ENCODE results near the gene SLIT3. TPM values are rescaled to one million over a fixed set of nuclear protein-coding genes. Genes with fewer than 3 reads are reported as not detected.

The SLIT3 gene
- total RNA-seq, 1 experiment from 2014 or later = 0.10 TPM

DNA sequence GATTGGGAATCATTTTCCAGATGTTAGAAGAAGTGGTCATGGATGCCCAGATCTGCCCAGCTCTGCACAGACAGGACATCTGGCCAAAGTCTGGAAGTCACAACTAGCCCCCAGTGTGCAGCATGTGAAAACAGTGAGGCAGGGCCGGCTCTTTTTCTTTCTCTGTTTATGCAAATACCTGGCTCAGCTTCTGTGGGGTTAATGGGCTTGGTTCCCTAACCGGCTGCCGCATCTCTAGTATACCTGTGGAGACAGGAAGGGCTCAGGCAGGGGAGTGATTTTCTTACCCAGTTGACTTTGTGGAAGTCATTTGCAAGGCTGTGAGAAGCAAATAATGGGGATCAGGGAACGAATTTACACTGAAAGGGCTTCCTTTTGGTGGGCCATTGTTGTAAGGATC, 467.0 kb downstream of the SLIT3 start:
- Histone ChIP-seq H3K9ac (ENCODE audit: low read length) (no peak overlapping the region), H3K4me1 (ENCODE audit: control insufficient read depth in 1 of 2, insufficient read depth in 2 of 2, low read length in 2 of 2) (no peaks in the 10 kb centered on the region), H4K20me1 (ENCODE audit: insufficient read depth) (no peaks in the 10 kb centered on the region), H3K27me3 (ENCODE audit: insufficient read depth, low read length) (peaks cover 66% of the 10 kb centered on the region), H3K4me2 (ENCODE audit: low read length) (no peak overlapping the region), H3K36me3 (ENCODE audit: control insufficient read depth in 1 of 2, insufficient read depth in 2 of 2, low read length in 2 of 2) (no peaks in the 10 kb centered on the region), H3K4me3 (replicated peaks in 1 of 2; ENCODE audit: low read depth in 1 of 2, low read length in 2 of 2) (no peak overlapping the region), H3K9me2 (ENCODE audit: insufficient read depth) (no peaks in the 10 kb centered on the region), H3K27ac (ENCODE audit: low read depth, low read length) (no peak overlapping the region), H3K9me3 (ENCODE audit: control insufficient read depth in 1 of 2, insufficient read depth in 1 of 2, low read depth in 1 of 2, low read length in 2 of 2) (no peaks in the 10 kb centered on the region), H2AFZ (ENCODE audit: low read depth, low read length, poor library complexity, severe bottlenecking) (no peak overlapping the region), H3K79me2 (ENCODE audit: insufficient read depth, low read length) (no peaks in the 10 kb centered on the region)
- no TSS peak for BruUV-seq (replicated peaks)
- ChIA-PET CTCF (no interaction called here), RAD21 (ENCODE audit: low non-redundant PET in 1 of 2, low total read pairs in 2 of 2, uncharacterized antibody in 2 of 2, unreplicated experiment in 2 of 2) (no interaction called here), POLR2A (no interaction called here)
- ATAC-seq = no peak
- DNase-seq (ENCODE audit: low read depth, low spot score) = no peak
- TF ChIP-seq ELF1 (IDR thresholded peaks at IDR 0.05; ENCODE audit: borderline replicate concordance, low read depth) (no peak), JUND (IDR thresholded peaks at IDR 0.05) (no peak), EGR1 (IDR thresholded peaks at IDR 0.05; ENCODE audit: low read depth) (no peak), CBX3 (IDR thresholded peaks at IDR 0.05; ENCODE audit: low read depth) (no peak), SRF (IDR thresholded peaks at IDR 0.05; ENCODE audit: low read depth) (no peak), YY1 (IDR thresholded peaks at IDR 0.05; ENCODE audit: extremely low read depth, insufficient replicate concordance, low read depth, low read length) (no peak), CEBPB (IDR thresholded peaks at IDR 0.05; ENCODE audit: low read depth) (no peak), POLR2AphosphoS5 (IDR thresholded peaks at IDR 0.05; ENCODE audit: low read depth, low read length) (no peak), SP1 (IDR thresholded peaks at IDR 0.05; ENCODE audit: low read depth) (no peak), TCF7L2 (IDR thresholded peaks at IDR 0.05; ENCODE audit: borderline replicate concordance, extremely low read depth, insufficient read depth, insufficient read length) (no peak), POLR2A (IDR thresholded peaks at IDR 0.05; ENCODE audit: borderline replicate concordance, extremely low read depth, insufficient read depth, insufficient read length) (no peak)
- TF ChIP-seq, protein P1, sequence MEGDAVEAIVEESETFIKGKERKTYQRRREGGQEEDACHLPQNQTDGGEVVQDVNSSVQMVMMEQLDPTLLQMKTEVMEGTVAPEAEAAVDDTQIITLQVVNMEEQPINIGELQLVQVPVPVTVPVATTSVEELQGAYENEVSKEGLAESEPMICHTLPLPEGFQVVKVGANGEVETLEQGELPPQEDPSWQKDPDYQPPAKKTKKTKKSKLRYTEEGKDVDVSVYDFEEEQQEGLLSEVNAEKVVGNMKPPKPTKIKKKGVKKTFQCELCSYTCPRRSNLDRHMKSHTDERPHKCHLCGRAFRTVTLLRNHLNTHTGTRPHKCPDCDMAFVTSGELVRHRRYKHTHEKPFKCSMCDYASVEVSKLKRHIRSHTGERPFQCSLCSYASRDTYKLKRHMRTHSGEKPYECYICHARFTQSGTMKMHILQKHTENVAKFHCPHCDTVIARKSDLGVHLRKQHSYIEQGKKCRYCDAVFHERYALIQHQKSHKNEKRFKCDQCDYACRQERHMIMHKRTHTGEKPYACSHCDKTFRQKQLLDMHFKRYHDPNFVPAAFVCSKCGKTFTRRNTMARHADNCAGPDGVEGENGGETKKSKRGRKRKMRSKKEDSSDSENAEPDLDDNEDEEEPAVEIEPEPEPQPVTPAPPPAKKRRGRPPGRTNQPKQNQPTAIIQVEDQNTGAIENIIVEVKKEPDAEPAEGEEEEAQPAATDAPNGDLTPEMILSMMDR (IDR thresholded peaks at IDR 0.05 in 2 of 3, conservative IDR thresholded peaks at IDR 0.05 in 1 of 3; ENCODE audit: borderline replicate concordance in 1 of 3, insufficient read depth in 1 of 3, low read depth in 2 of 3, low read length in 2 of 3) = no peak
- TF ChIP-seq, protein P2, sequence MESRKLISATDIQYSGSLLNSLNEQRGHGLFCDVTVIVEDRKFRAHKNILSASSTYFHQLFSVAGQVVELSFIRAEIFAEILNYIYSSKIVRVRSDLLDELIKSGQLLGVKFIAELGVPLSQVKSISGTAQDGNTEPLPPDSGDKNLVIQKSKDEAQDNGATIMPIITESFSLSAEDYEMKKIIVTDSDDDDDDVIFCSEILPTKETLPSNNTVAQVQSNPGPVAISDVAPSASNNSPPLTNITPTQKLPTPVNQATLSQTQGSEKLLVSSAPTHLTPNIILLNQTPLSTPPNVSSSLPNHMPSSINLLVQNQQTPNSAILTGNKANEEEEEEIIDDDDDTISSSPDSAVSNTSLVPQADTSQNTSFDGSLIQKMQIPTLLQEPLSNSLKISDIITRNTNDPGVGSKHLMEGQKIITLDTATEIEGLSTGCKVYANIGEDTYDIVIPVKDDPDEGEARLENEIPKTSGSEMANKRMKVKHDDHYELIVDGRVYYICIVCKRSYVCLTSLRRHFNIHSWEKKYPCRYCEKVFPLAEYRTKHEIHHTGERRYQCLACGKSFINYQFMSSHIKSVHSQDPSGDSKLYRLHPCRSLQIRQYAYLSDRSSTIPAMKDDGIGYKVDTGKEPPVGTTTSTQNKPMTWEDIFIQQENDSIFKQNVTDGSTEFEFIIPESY (IDR thresholded peaks at IDR 0.05; ENCODE audit: extremely low read depth, insufficient replicate concordance, low read length) = no peak
- TF ChIP-seq, protein P3, sequence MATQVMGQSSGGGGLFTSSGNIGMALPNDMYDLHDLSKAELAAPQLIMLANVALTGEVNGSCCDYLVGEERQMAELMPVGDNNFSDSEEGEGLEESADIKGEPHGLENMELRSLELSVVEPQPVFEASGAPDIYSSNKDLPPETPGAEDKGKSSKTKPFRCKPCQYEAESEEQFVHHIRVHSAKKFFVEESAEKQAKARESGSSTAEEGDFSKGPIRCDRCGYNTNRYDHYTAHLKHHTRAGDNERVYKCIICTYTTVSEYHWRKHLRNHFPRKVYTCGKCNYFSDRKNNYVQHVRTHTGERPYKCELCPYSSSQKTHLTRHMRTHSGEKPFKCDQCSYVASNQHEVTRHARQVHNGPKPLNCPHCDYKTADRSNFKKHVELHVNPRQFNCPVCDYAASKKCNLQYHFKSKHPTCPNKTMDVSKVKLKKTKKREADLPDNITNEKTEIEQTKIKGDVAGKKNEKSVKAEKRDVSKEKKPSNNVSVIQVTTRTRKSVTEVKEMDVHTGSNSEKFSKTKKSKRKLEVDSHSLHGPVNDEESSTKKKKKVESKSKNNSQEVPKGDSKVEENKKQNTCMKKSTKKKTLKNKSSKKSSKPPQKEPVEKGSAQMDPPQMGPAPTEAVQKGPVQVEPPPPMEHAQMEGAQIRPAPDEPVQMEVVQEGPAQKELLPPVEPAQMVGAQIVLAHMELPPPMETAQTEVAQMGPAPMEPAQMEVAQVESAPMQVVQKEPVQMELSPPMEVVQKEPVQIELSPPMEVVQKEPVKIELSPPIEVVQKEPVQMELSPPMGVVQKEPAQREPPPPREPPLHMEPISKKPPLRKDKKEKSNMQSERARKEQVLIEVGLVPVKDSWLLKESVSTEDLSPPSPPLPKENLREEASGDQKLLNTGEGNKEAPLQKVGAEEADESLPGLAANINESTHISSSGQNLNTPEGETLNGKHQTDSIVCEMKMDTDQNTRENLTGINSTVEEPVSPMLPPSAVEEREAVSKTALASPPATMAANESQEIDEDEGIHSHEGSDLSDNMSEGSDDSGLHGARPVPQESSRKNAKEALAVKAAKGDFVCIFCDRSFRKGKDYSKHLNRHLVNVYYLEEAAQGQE (IDR thresholded peaks at IDR 0.05; ENCODE audit: low read depth) = no peak
- TF ChIP-seq, protein P4, sequence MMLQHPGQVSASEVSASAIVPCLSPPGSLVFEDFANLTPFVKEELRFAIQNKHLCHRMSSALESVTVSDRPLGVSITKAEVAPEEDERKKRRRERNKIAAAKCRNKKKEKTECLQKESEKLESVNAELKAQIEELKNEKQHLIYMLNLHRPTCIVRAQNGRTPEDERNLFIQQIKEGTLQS (IDR thresholded peaks at IDR 0.05) = no peak
- intact Hi-C loops (cut with micrococcal nuclease) = no loop called here

Data from HCT116 (cell line).